ENCODE results near the gene VPS36.
"Not testable (repeated sequence)": the region's sequence is repeated elsewhere in the genome, so short reads cannot be mapped to it uniquely, and the experiment has no call there.

The VPS36 gene

DNA sequence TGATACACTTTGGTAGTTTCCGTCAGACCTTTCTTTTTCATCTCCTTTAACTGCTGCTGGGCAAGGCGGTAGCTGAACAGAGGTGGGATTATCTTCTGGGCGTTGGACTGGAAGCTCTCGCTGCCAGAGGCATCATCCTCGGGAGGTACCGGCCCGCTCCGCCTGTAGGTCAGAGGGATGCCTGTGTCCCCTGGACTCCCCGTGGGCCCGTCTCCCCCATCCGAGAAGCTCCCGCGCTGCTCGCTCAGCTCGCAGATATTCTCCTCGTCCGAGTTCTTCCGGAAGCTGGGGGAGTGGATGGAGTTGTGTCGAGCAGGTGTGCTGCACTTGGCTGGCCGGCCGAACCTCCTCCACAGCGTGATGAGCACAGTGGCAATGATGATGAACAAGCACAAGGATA, 72.1 kb downstream of the VPS36 start:
- Histone ChIP-seq H3K4me3 (replicated peaks; ENCODE audit: low read depth, low read length) (no peak overlapping the region), H3K27me3 (replicated peaks; ENCODE audit: control insufficient read depth, insufficient read depth, low read length) (no peaks in the 10 kb centered on the region), H3K36me3 (ENCODE audit: control insufficient read depth, insufficient read depth, low read length) (no peaks in the 10 kb centered on the region)
- DNase-seq (ENCODE audit: extremely low read depth, insufficient read length): no peak
- TF ChIP-seq, protein P1, sequence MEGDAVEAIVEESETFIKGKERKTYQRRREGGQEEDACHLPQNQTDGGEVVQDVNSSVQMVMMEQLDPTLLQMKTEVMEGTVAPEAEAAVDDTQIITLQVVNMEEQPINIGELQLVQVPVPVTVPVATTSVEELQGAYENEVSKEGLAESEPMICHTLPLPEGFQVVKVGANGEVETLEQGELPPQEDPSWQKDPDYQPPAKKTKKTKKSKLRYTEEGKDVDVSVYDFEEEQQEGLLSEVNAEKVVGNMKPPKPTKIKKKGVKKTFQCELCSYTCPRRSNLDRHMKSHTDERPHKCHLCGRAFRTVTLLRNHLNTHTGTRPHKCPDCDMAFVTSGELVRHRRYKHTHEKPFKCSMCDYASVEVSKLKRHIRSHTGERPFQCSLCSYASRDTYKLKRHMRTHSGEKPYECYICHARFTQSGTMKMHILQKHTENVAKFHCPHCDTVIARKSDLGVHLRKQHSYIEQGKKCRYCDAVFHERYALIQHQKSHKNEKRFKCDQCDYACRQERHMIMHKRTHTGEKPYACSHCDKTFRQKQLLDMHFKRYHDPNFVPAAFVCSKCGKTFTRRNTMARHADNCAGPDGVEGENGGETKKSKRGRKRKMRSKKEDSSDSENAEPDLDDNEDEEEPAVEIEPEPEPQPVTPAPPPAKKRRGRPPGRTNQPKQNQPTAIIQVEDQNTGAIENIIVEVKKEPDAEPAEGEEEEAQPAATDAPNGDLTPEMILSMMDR (IDR thresholded peaks at IDR 0.05; ENCODE audit: insufficient read depth, low read length, poor library complexity, severe bottlenecking): no peak

DNA sequence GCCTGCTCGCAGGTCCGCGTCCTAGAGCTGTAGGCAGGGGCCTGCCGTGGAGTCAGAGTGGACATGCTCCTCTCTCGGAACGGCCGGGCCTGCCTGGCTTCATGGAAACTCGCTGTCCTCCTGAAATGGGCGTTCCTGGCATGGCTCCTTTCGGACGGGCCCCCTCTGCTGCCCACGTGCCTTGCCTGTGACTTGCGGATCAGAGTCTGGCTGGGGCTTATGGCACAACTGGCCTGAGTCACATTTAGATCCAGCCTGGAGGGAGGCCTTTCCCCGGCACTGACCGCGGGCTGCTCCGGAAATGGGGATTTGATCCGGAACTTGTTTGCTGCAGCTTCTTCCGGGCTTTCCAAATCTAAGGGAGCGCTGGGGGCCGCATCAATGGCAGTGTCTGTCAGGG, 72.5 kb downstream of the VPS36 start:
- Histone ChIP-seq H3K27me3 (replicated peaks; ENCODE audit: control insufficient read depth, insufficient read depth, low read length) (no peaks in the 10 kb centered on the region), H3K4me3 (replicated peaks; ENCODE audit: low read depth, low read length) (no peak overlapping the region), H3K36me3 (ENCODE audit: control insufficient read depth, insufficient read depth, low read length) (no peaks in the 10 kb centered on the region)
- TF ChIP-seq, protein P1 (IDR thresholded peaks at IDR 0.05; ENCODE audit: insufficient read depth, low read length, poor library complexity, severe bottlenecking): no peak
- DNase-seq (ENCODE audit: extremely low read depth, insufficient read length): no peak

DNA sequence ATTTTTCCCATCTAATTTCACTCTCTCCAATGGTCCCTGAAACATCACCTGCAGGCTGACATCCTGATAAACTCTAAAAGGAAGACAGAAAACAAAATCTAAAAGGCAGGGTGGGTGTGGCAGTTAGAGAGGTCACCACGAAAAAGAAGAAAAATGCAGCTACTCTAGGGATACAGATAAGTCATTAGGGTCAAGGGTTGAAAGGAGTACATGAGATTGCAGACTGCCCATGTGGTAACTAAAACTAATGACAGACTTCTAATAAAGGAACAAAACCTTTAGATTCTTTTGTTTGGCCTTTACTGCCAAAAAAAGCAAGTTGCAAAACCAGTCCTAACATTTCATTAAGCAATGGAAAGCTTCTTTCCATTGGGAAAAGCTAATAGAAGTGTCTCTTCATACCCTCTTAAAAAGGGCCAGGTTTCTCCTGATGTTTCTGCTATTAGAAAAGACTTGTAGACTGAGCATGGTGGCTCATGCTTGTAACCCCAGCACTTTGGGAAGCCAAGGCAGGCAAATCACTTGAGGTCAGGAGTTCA, 75.5 kb downstream of the VPS36 start:
- H3K36me3 ChIP-seq (ENCODE audit: control insufficient read depth, insufficient read depth, low read length): no peaks in the 10 kb centered on the region
- H3K27me3 ChIP-seq (replicated peaks; ENCODE audit: control insufficient read depth, insufficient read depth, low read length): no peaks in the 10 kb centered on the region
- TF ChIP-seq, protein P1 (IDR thresholded peaks at IDR 0.05; ENCODE audit: insufficient read depth, low read length, poor library complexity, severe bottlenecking): no peak
- H3K4me3 ChIP-seq (replicated peaks; ENCODE audit: low read depth, low read length): no peak overlapping the region
- DNase-seq (ENCODE audit: extremely low read depth, insufficient read length): no peak

DNA sequence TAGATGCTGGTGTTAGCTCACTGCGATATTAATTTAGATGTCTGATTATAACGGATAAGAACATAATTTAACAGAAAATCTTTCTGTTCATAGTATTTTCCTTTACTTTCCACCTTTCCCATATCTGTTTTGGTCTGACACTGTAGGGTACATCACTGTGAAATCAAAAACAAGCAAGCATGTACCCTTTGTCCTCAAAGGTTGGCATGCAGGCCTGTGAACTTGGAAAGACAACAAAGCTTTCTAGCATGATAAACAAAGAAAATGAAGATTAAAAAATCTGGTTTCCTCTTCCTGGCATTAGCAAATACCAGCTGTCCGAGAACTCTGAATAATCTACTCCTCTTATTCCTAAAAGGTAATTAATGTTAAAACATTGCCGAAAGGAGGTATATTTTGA, 76.0 kb downstream of the VPS36 start:
- Histone ChIP-seq H3K36me3 (ENCODE audit: control insufficient read depth, insufficient read depth, low read length) (no peaks in the 10 kb centered on the region), H3K4me3 (replicated peaks; ENCODE audit: low read depth, low read length) (no peak overlapping the region), H3K27me3 (replicated peaks; ENCODE audit: control insufficient read depth, insufficient read depth, low read length) (no peaks in the 10 kb centered on the region)
- TF ChIP-seq, protein P1 (IDR thresholded peaks at IDR 0.05; ENCODE audit: insufficient read depth, low read length, poor library complexity, severe bottlenecking): no peak
- no peak for DNase-seq (ENCODE audit: extremely low read depth, insufficient read length)

DNA sequence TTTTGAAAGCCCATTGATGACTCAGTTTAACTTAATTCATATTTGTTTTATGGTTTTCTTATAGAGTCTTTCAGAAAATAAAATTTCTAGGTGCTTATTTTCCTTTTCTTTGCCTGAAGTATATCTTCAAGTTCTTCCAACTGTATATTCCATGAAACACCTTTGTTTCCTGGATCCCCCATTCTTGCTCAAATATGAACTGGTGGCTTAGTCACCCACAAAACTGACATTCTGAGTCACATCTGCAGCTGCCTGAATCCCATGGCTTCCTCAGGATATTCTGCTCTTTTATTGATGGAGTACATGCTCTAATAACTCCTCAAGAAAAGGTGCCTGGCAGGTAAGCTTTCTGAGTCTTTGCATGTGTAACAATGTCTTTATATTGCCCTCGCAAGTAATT, 77.2 kb downstream of the VPS36 start:
- H3K27me3 ChIP-seq (replicated peaks; ENCODE audit: control insufficient read depth, insufficient read depth, low read length); H3K4me3 ChIP-seq (replicated peaks; ENCODE audit: low read depth, low read length); DNase-seq (ENCODE audit: extremely low read depth, insufficient read length); H3K36me3 ChIP-seq (ENCODE audit: control insufficient read depth, insufficient read depth, low read length): not testable (repeated sequence)

DNA sequence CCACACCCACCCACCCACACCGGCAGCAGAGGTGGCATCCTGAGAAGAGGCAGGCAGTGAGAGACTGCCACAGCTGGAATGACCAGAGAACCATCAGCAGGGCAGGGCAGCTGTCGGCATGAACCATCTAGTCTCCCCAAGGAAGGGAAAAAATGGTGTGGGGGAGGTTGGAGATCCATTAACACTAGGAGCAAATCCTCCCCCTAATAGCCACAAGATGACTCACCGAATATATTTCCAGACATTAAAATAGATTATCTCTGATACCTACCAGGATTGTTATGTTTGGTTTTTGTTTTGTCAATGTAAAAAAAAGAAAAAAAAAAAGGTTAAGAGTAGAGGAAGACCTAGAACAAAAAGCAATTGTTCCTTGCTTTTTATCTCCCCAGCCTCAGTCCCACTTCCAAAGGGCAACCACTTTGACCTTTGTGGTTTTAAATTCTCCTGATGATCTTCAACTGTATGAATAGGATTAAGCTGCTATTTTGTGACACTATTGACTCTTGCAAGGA, 78.6 kb downstream of the VPS36 start:
- Histone ChIP-seq H3K4me3 (replicated peaks; ENCODE audit: low read depth, low read length) (no peak overlapping the region), H3K27me3 (replicated peaks; ENCODE audit: control insufficient read depth, insufficient read depth, low read length) (no peaks in the 10 kb centered on the region), H3K36me3 (ENCODE audit: control insufficient read depth, insufficient read depth, low read length) (no peaks in the 10 kb centered on the region)
- DNase-seq (ENCODE audit: extremely low read depth, insufficient read length): no peak
- TF ChIP-seq, protein P1 (IDR thresholded peaks at IDR 0.05; ENCODE audit: insufficient read depth, low read length, poor library complexity, severe bottlenecking): no peak
